MCF 10A (cell line): ENCODE measurements around the gene SESTD1. TPM values are rescaled to one million over a fixed set of nuclear protein-coding genes. Genes with fewer than 3 reads are reported as not detected.

ENCODE experiments used
- BruUV-seq: library from RNA; stranded (reverse); fragments of 400-500 nt; replicated peaks from 2 replicates; lab custom pipeline; 2021; lab: Mats Ljungman, UMichigan
- CTCF ChIA-PET: fragments of 300-600 bp; sonication (Branson Sonifier 250); formaldehyde crosslinking; extraction: SDS; loops from one replicate; lab custom pipeline; 2021; ENCODE audit warnings: antibody characterized with exemption, inconsistent platforms; lab: Yijun Ruan, JAX
- POLR2A ChIA-PET: fragments of 300-600, 350-650 bp; sonication (Branson Sonifier 250); formaldehyde crosslinking; extraction: SDS; loops from one replicate; lab custom pipeline; 2020; ENCODE audit warnings: antibody characterized with exemption, inconsistent platforms; lab: Yijun Ruan, JAX
- DNase-seq: peaks from one replicate; pipeline ENCODE4 v3.0.0-alpha.2; 2018; ENCODE audit not compliant: unreplicated experiment
- H3K27ac Mint-ChIP-seq: one replicate; pipeline ENCODE4 v1.8.0; 2022; ENCODE audit warnings: mild to moderate bottlenecking, low read depth, mixed read lengths; ENCODE audit not compliant: unreplicated experiment
- H3K27me3 Mint-ChIP-seq: one replicate; pipeline ENCODE4 v1.8.0; 2022; ENCODE audit warnings: mixed read lengths; ENCODE audit not compliant: insufficient read depth, unreplicated experiment
- H3K36me3 Mint-ChIP-seq: one replicate; pipeline ENCODE4 v1.8.0; 2022; ENCODE audit warnings: mild to moderate bottlenecking, moderate library complexity, mixed read lengths; ENCODE audit not compliant: insufficient read depth, unreplicated experiment
- H3K4me1 Mint-ChIP-seq: one replicate; pipeline ENCODE4 v1.8.0; 2022; ENCODE audit warnings: mixed read lengths; ENCODE audit not compliant: insufficient read depth, unreplicated experiment
- H3K4me3 Mint-ChIP-seq: one replicate; pipeline ENCODE4 v1.8.0; 2022; ENCODE audit warnings: mild to moderate bottlenecking, moderate library complexity, mixed read lengths; ENCODE audit not compliant: unreplicated experiment
- H3K9me3 Mint-ChIP-seq: one replicate; pipeline ENCODE4 v1.8.0; 2022; ENCODE audit warnings: mixed read lengths; ENCODE audit not compliant: unreplicated experiment
- CTCF ChIP-seq: fragments of 200-600 bp; IDR thresholded peaks from one replicate; pipeline ENCODE4 v1.8.0; 2022; ENCODE audit warnings: antibody characterized with exemption, mild to moderate bottlenecking; ENCODE audit not compliant: unreplicated experiment
- intact Hi-C: fragments of 100-400 bp; cut with micrococcal nuclease; formaldehyde crosslinking; loops from 2 replicates; pipeline ENCODE4 v1.14.1; 2022
- total RNA-seq: library from RNA; stranded (reverse); gene quantifications from 2 replicates; pipeline ENCODE4 v1.2.3, GENCODE V29; 2022

The SESTD1 gene
- total RNA-seq, 1 experiment from 2014 or later: 43.0 TPM

- no peak for TF ChIP-seq CTCF
- H3K9me3 Mint-ChIP-seq: peaks cover 7% of the 10 kb centered on the region
- H3K36me3 Mint-ChIP-seq: peaks cover 11% of the 10 kb centered on the region
- POLR2A ChIA-PET: interaction anchor here (0.6 to 3.4 kb wide), 5 partner anchors 10 to 20 kb away, joined by 3 to 17 read pairs (median 5); no protein-coding TSS in a partner anchor
- no peaks in the 10 kb centered on the region for H3K27me3 Mint-ChIP-seq
- peak overlapping the region; percentile 40 for H3K27ac Mint-ChIP-seq
- intact Hi-C loops: no loop called here
- H3K4me1 Mint-ChIP-seq: peaks cover 20% of the 10 kb centered on the region
- BruUV-seq: no TSS peak
- H3K4me3 Mint-ChIP-seq: no peak overlapping the region
- no peak for DNase-seq
- CTCF ChIA-PET: interaction anchor here (0.6 to 2.2 kb wide), 3 partner anchors 10 to 88 kb away, joined by 3 to 7 read pairs (median 3); no protein-coding TSS in a partner anchor
These were observed 12.2 kb downstream of the SESTD1 start for GRCh38 chr2:179252423-179252822.

GRCh38 chr2:179251870-179252269, 12.8 kb downstream of the SESTD1 start:
- TF ChIP-seq CTCF: no peak
- Mint-ChIP-seq H3K4me3 (no peak overlapping the region), H3K27me3 (no peaks in the 10 kb centered on the region), H3K36me3 (peaks cover 11% of the 10 kb centered on the region), H3K27ac (peak overlapping the region; percentile 40), H3K4me1 (peaks cover 17% of the 10 kb centered on the region), H3K9me3 (peaks cover 7% of the 10 kb centered on the region)
- no TSS peak for BruUV-seq
- POLR2A ChIA-PET: interaction anchor here (1.3 to 2.0 kb wide), 3 partner anchors 9 to 20 kb away, joined by 3 to 15 read pairs (median 5); no protein-coding TSS in a partner anchor
- intact Hi-C loops: no loop called here
- DNase-seq: no peak
- CTCF ChIA-PET: interaction anchor here (0.6 kb wide), 1 partner anchor 11 kb away, joined by 3 read pairs; no protein-coding TSS in a partner anchor

GRCh38 chr2:179250848-179251504, 13.7 kb downstream of the SESTD1 start:
- DNase-seq: no peak
- peaks cover 3% of the 10 kb centered on the region for H3K9me3 Mint-ChIP-seq
- no peaks in the 10 kb centered on the region for H3K27me3 Mint-ChIP-seq
- H3K4me3 Mint-ChIP-seq: no peak overlapping the region
- no peak for TF ChIP-seq CTCF
- BruUV-seq: no TSS peak
- intact Hi-C loops: no loop called here
- H3K27ac Mint-ChIP-seq: no peak overlapping the region
- H3K4me1 Mint-ChIP-seq: peaks cover 23% of the 10 kb centered on the region
- POLR2A ChIA-PET: interaction anchor here (1.8 kb wide), 1 partner anchor 12 kb away, joined by 7 read pairs; no protein-coding TSS in a partner anchor
- H3K36me3 Mint-ChIP-seq: peaks cover 3% of the 10 kb centered on the region
- CTCF ChIA-PET: interaction anchor here (0.7 kb wide), 1 partner anchor 462 kb away, joined by 5 read pairs; no protein-coding TSS in a partner anchor

GRCh38 chr2:179250095-179250494, 14.5 kb downstream of the SESTD1 start:
- no peaks in the 10 kb centered on the region for H3K9me3 Mint-ChIP-seq
- CTCF ChIA-PET: interaction anchor here (0.5 to 0.7 kb wide), 2 partner anchors 47 to 759 kb away, joined by 3 to 4 read pairs; no protein-coding TSS in a partner anchor
- H3K27ac Mint-ChIP-seq: no peak overlapping the region
- DNase-seq: no peak
- H3K36me3 Mint-ChIP-seq: no peaks in the 10 kb centered on the region
- H3K27me3 Mint-ChIP-seq: no peaks in the 10 kb centered on the region
- BruUV-seq: no TSS peak
- H3K4me3 Mint-ChIP-seq: no peak overlapping the region
- H3K4me1 Mint-ChIP-seq: peaks cover 23% of the 10 kb centered on the region
- TF ChIP-seq CTCF: no peak
- POLR2A ChIA-PET: interaction anchor here (1.8 kb wide), 1 partner anchor 13 kb away, joined by 7 read pairs; no protein-coding TSS in a partner anchor
- intact Hi-C loops: no loop called here
